Activated T-cell treated with anti-CD3 and anti-CD28 coated beads, Interleukin-2, amount 50 U/mL, for 24 hours (primary cell): ENCODE results near the gene CCDC142.
A peak's percentile ranks its signal among the peaks of the same experiment; 100 is the strongest.
"Not testable (repeated sequence)": the region's sequence is repeated elsewhere in the genome, so short reads cannot be mapped to it uniquely, and the experiment has no call there.

ENCODE experiments used
- DNase-seq: peaks from one replicate; pipeline ENCODE4 v3.0.0-alpha.2; 2020
- H3K27ac Mint-ChIP-seq: 2 replicates; pipeline ENCODE4 v1.8.0; 2020; ENCODE audit warnings: mild to moderate bottlenecking, mixed read lengths
- H3K27me3 Mint-ChIP-seq: 2 replicates; pipeline ENCODE4 v1.8.0; 2020; ENCODE audit warnings: mixed read lengths
- H3K36me3 Mint-ChIP-seq: 2 replicates; pipeline ENCODE4 v1.8.0; 2020; ENCODE audit warnings: low read depth, mixed read lengths
- H3K4me1 Mint-ChIP-seq: 2 replicates; pipeline ENCODE4 v1.8.0; 2020; ENCODE audit warnings: low read depth, mixed read lengths
- H3K4me3 Mint-ChIP-seq: 2 replicates; pipeline ENCODE4 v1.8.0; 2020; ENCODE audit warnings: mild to moderate bottlenecking, moderate library complexity, mixed read lengths
- H3K9me3 Mint-ChIP-seq: 2 replicates; pipeline ENCODE4 v1.8.0; 2020; ENCODE audit warnings: mixed read lengths

CCDC142 gene

DNA sequence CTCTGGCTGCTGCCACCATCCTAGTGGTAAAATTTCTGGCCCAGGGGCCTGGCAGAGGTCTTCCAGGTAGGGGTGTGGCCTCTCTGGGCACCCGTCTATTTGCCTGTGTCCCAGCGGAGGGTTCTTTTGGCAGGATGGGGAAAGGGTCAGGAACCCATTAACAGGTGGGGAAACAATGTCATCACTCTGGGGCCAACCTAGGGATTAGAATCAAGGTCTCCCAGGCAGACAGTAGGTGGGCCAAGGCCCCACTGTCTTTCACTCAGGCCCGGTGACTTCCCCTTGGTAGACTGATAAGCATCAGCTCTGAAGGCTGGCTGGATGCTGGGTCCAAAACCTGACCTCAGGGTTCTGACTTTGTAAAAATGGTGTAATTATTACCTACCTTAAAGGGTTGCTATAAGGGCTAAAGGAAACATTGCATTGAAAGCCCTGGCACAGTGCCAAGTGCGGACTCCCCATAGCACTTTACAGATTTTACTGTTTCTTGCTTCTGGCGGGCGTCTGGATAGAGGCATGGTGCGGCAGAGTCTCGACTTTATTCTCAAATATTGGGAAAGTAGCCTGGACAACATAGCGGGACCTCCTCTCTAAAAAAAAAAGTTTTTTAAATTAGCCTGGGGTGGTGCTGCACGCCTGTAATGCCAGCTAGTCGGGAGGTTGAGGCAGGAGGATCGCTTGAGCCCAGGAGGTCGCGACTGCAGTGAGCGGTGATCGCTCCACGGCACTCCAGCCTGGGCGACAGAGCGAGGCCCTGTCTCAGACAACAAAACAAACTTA, 14.4 kb upstream of the CCDC142 start:
- Mint-ChIP-seq H3K27me3 (peaks cover 47% of the 10 kb centered on the region), H3K4me1 (peaks cover 26% of the 10 kb centered on the region), H3K27ac (no peak overlapping the region), H3K9me3 (no peaks in the 10 kb centered on the region), H3K4me3 (peak overlapping the region; percentile 73), H3K36me3 (peaks cover 24% of the 10 kb centered on the region)
- DNase-seq, result no peak

DNA sequence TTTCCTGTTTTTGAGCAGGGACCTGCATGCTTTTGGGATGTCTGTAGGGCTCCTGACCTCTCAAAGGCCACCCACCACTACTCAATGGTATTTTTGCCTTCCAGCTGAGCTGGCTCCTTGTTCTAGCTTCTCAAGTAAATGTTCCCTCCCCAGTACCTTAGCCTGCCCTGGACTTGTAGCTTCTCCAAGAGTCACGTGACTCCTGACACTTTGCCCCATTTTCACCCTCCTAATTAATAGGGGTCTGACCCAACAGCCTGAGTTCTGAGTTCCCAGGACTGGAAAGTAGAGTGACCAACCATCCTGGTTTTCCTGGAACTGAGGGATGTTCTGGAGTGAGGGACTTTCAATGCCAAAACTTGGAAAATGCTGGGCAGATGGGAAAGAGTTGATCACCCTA, 12.6 kb upstream of the CCDC142 start:
- Mint-ChIP-seq H3K27ac (no peak overlapping the region), H3K9me3 (no peaks in the 10 kb centered on the region), H3K4me3 (no peak overlapping the region), H3K36me3 (peaks cover 42% of the 10 kb centered on the region), H3K27me3 (peaks cover 30% of the 10 kb centered on the region), H3K4me1 (peaks cover 24% of the 10 kb centered on the region)
- DNase-seq, result no peak

DNA sequence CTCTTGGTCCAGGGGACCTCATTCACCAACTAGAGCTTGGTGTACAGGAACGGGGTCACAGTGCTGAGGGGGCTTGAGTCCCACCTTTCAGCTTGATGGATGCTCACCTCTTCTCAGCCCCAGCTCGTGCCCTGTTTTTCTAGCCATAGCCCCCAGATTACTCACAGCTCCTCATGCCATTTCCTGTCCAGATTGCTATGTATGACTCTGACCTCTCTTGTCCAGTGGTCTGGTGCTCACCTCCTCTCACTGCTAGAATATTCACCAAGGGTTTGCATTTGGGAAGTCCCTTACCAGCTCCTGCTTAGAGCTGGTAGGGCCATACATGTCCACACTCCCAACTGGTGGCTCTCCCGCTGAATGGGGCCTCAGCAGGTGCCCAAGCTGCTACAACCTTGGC, 10.7 kb upstream of the CCDC142 start:
- peaks cover 13% of the 10 kb centered on the region for H3K27me3 Mint-ChIP-seq
- peaks cover 56% of the 10 kb centered on the region for H3K36me3 Mint-ChIP-seq
- no peak overlapping the region for H3K4me3 Mint-ChIP-seq
- H3K27ac Mint-ChIP-seq, result no peak overlapping the region
- DNase-seq, result no peak
- peaks cover 12% of the 10 kb centered on the region for H3K4me1 Mint-ChIP-seq
- no peaks in the 10 kb centered on the region for H3K9me3 Mint-ChIP-seq

DNA sequence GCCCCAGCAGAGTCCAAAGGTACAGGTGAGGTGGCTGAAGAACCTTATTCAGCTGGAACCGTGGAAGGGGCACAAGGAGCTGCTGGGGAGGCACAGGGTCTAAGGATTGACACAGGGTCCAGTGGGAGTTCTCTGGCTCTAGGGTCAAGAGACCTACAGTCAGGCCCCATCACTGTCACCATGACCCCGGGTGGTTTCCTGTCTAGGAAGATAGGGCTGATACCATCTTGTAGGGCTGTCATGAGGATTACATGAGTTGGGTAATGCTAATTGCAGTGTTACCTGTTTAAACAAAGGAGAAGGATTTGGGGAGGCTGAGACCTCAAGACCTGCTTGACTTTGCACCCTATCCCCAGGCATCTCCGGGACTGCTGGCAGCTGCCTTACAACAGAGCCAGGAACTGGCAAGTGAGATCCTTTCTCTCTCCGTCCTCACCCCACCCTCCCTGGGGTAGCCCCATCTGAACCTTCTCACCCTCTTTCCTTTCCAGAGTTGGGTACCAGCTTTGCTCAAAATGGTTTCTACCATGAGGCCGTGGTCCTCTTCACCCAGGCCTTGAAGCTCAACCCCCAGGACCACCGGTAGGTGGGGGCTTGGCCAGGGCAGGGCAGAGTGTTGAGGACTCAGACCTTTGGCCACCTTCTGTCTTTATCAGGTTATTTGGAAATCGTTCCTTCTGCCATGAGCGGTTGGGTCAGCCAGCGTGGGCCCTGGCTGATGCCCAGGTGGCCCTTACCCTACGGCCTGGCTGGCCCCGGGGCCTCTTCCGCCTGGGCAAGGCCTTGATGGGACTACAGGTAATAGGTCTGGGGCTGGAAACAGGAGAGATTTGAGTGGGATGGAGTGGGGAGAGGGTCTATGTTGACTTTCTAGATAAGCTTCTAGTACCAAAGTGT, 9.1 kb upstream of the CCDC142 start:
- H3K27me3 Mint-ChIP-seq, result no peaks in the 10 kb centered on the region
- no peak overlapping the region for H3K4me3 Mint-ChIP-seq
- peaks cover 1% of the 10 kb centered on the region for H3K4me1 Mint-ChIP-seq
- H3K36me3 Mint-ChIP-seq, result peaks cover 64% of the 10 kb centered on the region
- H3K9me3 Mint-ChIP-seq, result no peaks in the 10 kb centered on the region
- DNase-seq, result no peak
- H3K27ac Mint-ChIP-seq, result no peak overlapping the region

DNA sequence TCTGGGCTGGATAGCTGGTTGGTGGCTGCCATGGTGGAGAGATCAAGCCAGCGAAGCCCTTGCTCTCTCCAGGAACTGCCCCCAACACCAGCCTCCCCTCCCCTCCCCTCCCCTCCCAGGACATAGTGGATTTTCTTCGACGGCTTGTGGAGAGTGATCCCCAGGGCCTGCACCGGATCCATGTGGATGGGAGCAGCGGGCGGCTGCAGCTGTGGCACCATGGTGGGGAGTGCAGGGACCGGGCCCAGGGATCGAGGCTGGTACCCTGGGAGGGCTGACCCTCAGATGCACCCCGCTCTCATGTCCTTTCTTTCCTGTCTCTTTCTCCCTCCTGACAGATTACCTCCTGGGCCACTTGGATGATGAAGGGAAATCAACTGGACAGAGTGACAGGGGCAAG, 7.1 kb upstream of the CCDC142 start:
- DNase-seq, result no peak
- Mint-ChIP-seq H3K4me1 (peaks cover 7% of the 10 kb centered on the region), H3K36me3 (peaks cover 78% of the 10 kb centered on the region), H3K27me3 (no peaks in the 10 kb centered on the region), H3K9me3 (no peaks in the 10 kb centered on the region), H3K4me3 (no peak overlapping the region), H3K27ac (no peak overlapping the region)

DNA sequence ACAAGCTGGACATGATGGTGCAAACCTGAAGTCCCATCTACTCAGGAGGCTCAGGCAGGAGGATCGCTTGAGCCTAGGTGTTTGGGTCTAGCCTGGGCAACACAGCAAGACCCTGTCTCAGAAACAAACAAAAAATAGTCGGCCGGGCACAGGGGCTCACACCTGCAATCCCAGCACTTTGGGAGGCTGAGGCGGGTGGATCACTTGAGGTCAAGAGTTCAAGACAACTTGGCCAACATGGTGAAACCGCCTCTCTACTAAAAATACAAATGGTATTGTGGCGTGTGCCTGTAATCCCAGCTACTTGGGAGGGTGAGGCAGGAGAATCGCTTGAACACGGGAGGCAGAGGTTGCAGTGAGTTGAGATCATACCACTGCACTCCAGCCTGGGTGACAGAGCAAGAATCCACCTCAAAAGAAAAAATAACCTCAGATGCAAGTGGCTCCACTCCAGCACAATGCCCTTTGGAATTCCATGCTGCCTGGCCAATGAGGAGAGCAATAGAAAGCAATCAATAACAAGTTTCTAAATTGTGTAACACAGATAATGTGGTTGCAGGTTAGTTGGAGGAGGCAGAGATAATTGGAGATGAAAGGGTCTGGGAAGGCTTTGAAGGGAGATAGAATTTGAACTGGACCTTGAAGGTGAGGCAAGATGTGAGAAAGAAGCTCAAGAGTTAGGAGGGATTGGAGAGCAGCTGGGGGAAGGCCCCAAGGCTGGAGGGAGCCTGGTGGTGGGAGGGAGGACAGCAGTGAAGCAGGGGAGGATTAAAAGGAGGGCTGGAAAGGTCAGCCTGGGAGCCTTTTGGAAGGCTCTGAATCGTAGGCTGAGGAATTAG, 6.1 kb upstream of the CCDC142 start:
- DNase-seq, result no peak
- Mint-ChIP-seq H3K27ac (no peak overlapping the region), H3K36me3 (peaks cover 74% of the 10 kb centered on the region)

DNA sequence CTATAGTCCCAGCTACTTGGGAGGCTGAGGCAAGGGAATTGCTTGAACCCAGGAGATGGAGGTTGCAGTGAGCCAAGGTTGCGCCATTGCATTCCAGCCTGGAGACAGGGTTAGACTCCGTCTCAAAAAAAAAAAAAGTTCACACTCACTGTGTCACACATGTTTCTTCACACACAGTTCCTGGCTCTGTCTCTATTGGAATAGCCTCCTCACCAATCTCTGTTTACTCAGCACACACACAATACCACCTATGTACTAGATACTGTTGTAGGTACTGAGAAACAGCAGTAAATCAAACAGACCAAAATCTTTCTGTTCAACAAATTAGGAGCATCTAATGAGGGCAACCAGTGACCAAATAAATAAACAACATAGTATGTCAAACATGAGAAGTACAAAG, 3.3 kb upstream of the CCDC142 start:
- Mint-ChIP-seq H3K27me3 (no peaks in the 10 kb centered on the region), H3K4me1 (peaks cover 24% of the 10 kb centered on the region), H3K4me3 (no peak overlapping the region), H3K9me3 (no peaks in the 10 kb centered on the region), H3K27ac (no peak overlapping the region), H3K36me3 (peaks cover 66% of the 10 kb centered on the region)
- no peak for DNase-seq

More for the DNA sequence above, 6.1 kb upstream of the CCDC142 start:
- Mint-ChIP-seq H3K27me3 (no peaks in the 10 kb centered on the region), H3K9me3 (no peaks in the 10 kb centered on the region), H3K4me3 (no peak overlapping the region), H3K4me1 (peaks cover 10% of the 10 kb centered on the region)

DNA sequence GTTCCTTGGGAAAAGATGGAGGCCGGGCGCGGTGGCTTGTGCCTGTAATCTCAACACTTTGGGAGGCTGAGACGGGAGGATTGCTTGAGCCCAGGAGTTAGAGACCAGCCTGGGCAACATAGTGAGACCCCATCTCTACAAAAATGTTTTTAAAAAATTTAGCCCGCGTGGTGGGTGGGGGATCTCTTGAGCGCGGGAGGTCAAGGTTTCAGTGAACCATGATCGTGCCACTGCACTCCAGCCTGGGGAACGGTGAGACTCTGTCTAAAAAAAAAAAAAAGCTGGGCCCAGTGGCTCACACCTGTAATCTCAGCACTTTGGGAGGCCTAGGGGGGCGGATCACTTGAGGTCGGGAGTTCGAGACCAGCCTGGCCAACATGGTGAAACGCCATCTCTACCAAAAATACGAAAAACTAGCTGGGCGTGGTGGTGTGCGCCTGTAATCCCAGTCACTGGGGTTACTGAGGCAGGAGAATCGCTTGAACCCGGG, 922 bp upstream of the CCDC142 start:
- H3K9me3 Mint-ChIP-seq, H3K27me3 Mint-ChIP-seq, DNase-seq: not testable (repeated sequence)
- Mint-ChIP-seq H3K4me3 (peak overlapping the region; percentile 99), H3K4me1 (peaks cover 41% of the 10 kb centered on the region), H3K27ac (peak overlapping the region; percentile 100), H3K36me3 (peaks cover 67% of the 10 kb centered on the region)

DNA sequence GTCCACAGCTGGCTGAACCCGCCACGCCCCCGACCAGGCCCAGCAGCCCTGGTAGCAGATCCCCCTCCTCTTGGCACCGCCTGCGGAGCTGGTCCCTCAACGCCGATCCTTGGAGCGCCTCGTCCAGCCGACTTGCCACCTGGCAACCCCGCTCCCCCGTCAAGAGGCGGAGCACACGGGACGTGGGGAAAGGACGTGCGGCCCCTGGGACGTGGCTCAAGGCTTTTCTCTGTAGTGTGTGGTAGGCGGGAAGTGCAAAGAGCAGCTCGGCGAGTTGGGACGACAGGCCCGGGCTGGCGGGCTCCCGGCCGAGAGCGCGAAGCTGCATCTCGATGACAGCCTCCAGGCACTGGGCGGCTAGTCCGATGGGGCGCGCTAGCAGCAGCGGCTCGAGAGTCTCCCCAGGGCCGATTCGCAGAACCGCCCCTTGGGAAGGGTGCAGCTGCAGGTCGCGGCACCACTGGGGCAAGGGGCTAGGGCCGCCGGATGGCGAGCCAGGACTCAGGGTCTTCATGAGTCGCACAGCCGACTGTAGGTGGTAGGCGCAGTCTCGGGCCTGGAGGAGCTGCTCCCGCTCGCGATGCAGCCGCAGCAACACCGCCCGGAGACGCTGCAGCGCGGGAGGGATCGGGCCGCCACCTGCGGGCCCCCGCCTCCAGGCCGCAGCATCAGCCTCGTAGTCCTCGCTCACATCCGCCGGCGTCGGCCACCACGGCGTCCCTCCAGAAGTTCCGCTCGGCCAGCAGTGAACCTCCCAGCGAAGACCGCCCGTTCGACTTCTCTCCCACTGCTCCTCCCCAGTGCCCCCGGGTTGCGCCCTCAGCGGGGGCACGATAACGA, 617 bp downstream of the CCDC142 start:
- H3K27me3 Mint-ChIP-seq, result no peaks in the 10 kb centered on the region
- peaks cover 41% of the 10 kb centered on the region for H3K4me1 Mint-ChIP-seq
- peaks cover 67% of the 10 kb centered on the region for H3K36me3 Mint-ChIP-seq
- peak overlapping the region; percentile 100 for H3K27ac Mint-ChIP-seq
- no peak for DNase-seq
- peak overlapping the region; percentile 99 for H3K4me3 Mint-ChIP-seq
- no peaks in the 10 kb centered on the region for H3K9me3 Mint-ChIP-seq

DNA sequence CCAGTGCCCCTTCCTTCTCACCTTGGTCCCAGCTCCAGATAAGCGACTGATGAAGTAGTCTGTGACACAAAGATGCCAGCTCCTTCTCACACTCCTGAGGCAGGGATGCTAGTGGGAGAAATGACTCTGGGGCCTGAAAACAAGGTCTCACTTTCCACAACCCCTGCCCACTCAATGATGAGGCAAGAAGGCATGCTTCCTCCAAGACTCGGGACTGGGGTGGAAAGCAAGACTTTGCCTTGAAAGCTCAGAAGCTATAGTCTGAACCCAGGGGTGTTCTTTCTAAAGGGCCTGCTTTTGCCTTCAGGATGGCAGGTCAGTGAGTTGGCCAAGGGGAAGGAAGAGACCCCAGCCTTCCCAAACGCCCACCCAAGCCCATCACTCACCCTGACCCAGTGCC, 1.4 kb downstream of the CCDC142 start:
- DNase-seq, result no peak
- Mint-ChIP-seq H3K4me3 (peak overlapping the region; percentile 99), H3K27ac (peak overlapping the region; percentile 30), H3K9me3 (no peaks in the 10 kb centered on the region), H3K36me3 (peaks cover 67% of the 10 kb centered on the region), H3K4me1 (peaks cover 39% of the 10 kb centered on the region), H3K27me3 (no peaks in the 10 kb centered on the region)

DNA sequence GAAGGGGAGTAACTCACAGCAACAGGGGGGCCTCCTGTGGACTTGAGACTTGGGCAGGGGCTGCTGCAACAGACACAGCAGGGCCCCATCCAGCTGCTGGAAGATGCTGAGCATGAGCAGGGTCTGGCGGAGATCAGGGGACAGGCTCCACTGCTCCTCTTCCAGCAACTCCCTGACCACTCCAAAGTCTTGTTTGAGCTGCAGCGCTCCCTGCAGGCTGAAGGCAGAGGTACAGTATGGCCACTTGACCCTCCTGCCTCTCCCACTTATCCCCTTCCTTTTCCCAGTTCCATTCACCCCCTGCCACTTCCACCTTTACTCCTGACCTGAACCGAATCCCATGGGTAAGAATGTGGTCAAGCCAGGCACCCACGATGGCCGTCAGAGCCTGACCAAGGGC, 7.9 kb downstream of the CCDC142 start:
- no peaks in the 10 kb centered on the region for H3K27me3 Mint-ChIP-seq
- H3K4me3 Mint-ChIP-seq, result no peak overlapping the region
- no peak for DNase-seq
- H3K9me3 Mint-ChIP-seq, result no peaks in the 10 kb centered on the region
- peaks cover 75% of the 10 kb centered on the region for H3K36me3 Mint-ChIP-seq
- peaks cover 28% of the 10 kb centered on the region for H3K4me1 Mint-ChIP-seq
- H3K27ac Mint-ChIP-seq, result no peak overlapping the region

DNA sequence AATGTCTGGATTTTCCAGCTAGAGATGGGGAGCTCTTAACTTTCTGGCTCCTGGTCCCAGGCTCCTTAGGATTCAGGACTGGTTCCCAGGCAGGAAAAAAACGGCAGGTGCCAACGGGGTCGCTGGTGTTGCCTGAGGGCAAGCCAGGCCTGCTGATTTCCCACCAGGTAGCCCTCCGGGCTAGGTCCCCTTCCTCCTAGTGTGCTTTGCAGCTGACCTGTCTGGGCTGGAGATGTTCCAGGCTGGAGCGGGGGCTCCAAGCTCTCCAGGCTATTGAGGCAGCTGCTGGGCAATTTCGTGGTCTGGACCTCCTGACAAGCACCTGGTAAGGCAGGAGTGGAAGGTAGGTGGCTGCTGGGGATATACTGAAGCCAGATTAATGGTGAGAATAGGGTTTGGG, 8.3 kb downstream of the CCDC142 start:
- H3K4me3 Mint-ChIP-seq, result no peak overlapping the region
- H3K27ac Mint-ChIP-seq, result no peak overlapping the region

DNA sequence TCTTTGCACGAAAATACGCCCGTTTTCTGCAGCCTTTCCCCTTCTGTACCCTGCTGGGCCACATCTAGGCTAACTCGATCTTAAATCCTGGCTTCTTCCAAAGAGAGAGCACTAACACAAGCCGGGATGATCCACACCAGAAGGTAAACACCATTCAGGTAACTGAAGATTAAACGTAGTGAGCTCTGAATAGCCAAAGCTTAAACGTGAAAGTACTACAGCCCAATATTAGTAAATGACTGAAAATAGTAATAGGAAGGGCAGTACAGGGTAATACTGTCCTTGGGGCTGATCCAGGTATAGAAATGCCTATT, 9.9 kb downstream of the CCDC142 start:
- H3K27ac Mint-ChIP-seq, result peak overlapping the region; percentile 99
- H3K4me3 Mint-ChIP-seq, result peak overlapping the region; percentile 96
- H3K27me3 Mint-ChIP-seq, result no peaks in the 10 kb centered on the region
- peaks cover 67% of the 10 kb centered on the region for H3K36me3 Mint-ChIP-seq
- H3K4me1 Mint-ChIP-seq, result peaks cover 26% of the 10 kb centered on the region
- no peak for DNase-seq
- H3K9me3 Mint-ChIP-seq, result no peaks in the 10 kb centered on the region

More for the DNA sequence above, 8.3 kb downstream of the CCDC142 start:
- H3K9me3 Mint-ChIP-seq, result no peaks in the 10 kb centered on the region
- peaks cover 29% of the 10 kb centered on the region for H3K4me1 Mint-ChIP-seq
- H3K36me3 Mint-ChIP-seq, result peaks cover 73% of the 10 kb centered on the region
- H3K27me3 Mint-ChIP-seq, result no peaks in the 10 kb centered on the region
- DNase-seq, result no peak
